Testis (tissue), 2 donors: ENCODE data around the gene PARP8.

Experiments
- CTCF ChIP-seq, 3 experiments: fragments of 450-650 bp in 2 of 3; fragments of 200-600 bp in 1 of 3; sonication (generic) in 1 of 3; IDR thresholded peaks; one replicate each; pipeline ENCODE4 v1.5.1; 2016 to 2019; ENCODE audit warnings: antibody characterized with exemption in 3 of 3, mild to moderate bottlenecking in 2 of 3, moderate library complexity in 1 of 3
- POLR2A ChIP-seq: fragments of 450-650 bp; IDR thresholded peaks from one replicate; pipeline ENCODE4 v1.6.1; 2017; ENCODE audit warnings: antibody characterized with exemption, mild to moderate bottlenecking, moderate library complexity

- TF ChIP-seq CTCF (IDR thresholded peaks at IDR 0.05) (no peak), POLR2A (no peak)
These were observed 8.2 kb upstream of the PARP8 start for GRCh38 chr5:50658246-50658645.
